Measurements from ENCODE around the gene PPP1R3E.

Gene PPP1R3E

DNA sequence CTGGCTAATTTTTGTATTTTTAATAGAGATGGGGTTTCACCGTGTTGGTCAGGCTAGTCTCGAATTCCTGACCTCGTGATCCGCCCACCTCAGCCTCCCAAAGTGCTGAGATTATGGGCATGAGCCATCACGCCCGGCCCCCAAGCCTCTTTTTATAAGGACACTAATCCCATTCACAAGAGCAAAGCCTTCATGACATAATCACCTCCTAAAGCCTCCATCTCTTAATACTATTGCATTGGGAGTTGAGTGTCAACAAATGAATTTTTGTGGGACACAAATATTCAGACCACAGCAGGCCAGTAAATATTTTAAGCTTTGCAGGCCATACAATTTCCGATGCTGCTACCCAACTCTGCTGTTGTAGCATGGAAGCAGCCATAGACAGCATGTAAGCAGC lies 54.1 kb downstream of the PPP1R3E start:
- no peak overlapping the region for H3K4me2 ChIP-seq
- H3K4me1 ChIP-seq (ENCODE audit: low read depth, poor library complexity, severe bottlenecking) = no peaks in the 10 kb centered on the region
- TF ChIP-seq, protein P1, sequence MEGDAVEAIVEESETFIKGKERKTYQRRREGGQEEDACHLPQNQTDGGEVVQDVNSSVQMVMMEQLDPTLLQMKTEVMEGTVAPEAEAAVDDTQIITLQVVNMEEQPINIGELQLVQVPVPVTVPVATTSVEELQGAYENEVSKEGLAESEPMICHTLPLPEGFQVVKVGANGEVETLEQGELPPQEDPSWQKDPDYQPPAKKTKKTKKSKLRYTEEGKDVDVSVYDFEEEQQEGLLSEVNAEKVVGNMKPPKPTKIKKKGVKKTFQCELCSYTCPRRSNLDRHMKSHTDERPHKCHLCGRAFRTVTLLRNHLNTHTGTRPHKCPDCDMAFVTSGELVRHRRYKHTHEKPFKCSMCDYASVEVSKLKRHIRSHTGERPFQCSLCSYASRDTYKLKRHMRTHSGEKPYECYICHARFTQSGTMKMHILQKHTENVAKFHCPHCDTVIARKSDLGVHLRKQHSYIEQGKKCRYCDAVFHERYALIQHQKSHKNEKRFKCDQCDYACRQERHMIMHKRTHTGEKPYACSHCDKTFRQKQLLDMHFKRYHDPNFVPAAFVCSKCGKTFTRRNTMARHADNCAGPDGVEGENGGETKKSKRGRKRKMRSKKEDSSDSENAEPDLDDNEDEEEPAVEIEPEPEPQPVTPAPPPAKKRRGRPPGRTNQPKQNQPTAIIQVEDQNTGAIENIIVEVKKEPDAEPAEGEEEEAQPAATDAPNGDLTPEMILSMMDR (conservative IDR thresholded peaks at IDR 0.05; ENCODE audit: low read depth, low read length) = no peak
- H3K9ac ChIP-seq = no peak overlapping the region
- H2AFZ ChIP-seq (ENCODE audit: low read depth) = no peak overlapping the region
- no peaks in the 10 kb centered on the region for H3K36me3 ChIP-seq (ENCODE audit: insufficient read depth)
- no peaks in the 10 kb centered on the region for H4K20me1 ChIP-seq (ENCODE audit: insufficient read depth)
- H3K27me3 ChIP-seq (ENCODE audit: insufficient read depth, low read depth) = no peaks in the 10 kb centered on the region
- H3K79me2 ChIP-seq (ENCODE audit: insufficient read depth, low read depth) = no peaks in the 10 kb centered on the region
- H3K4me3 ChIP-seq (IDR thresholded peaks at IDR 0.05; ENCODE audit: insufficient read depth, low read depth, low read length) = no peak overlapping the region
- no peak overlapping the region for H3K27ac ChIP-seq

All from KMS-11 (cell line).